Heart left ventricle (tissue), 16 donors: Measurements from ENCODE around the gene GRIPAP1. TPM values are rescaled to one million over a fixed set of nuclear protein-coding genes. Genes with fewer than 3 reads are reported as not detected.
A peak's percentile ranks its signal among the peaks of the same experiment; 100 is the strongest.

Source experiments
- ATAC-seq, 4 donors: fragments of 200-7000 bp; cut with Tn5 transposase; one replicate each; pipeline ENCODE4 v1.9.1; 2020 to 2022; ENCODE audit warnings: moderate library complexity in 4 of 4, mild to moderate bottlenecking in 3 of 4, moderate number of reproducible peaks in 1 of 4
- DNase-seq, 5 donors: peaks; one replicate each; pipeline ENCODE4 v3.0.0-alpha.2; 2020
- H3K27ac ChIP-seq, 12 donors: fragments of 200-600 bp; sonication (generic) in 4 of 12; one replicate each; pipeline versions ENCODE4 v1.5.0 to v1.8.0; 2016 to 2022; ENCODE audit warnings: mild to moderate bottlenecking in 2 of 12
- H3K27me3 ChIP-seq, 9 donors: fragments of 200-600 bp; sonication (generic) in 2 of 9; one replicate each; pipeline versions ENCODE4 v1.5.1 to v1.8.0; 2016 to 2022; ENCODE audit warnings: mild to moderate bottlenecking in 3 of 9
- H3K36me3 ChIP-seq, 9 donors: fragments of 200-600 bp; sonication (generic) in 2 of 9; one replicate each; pipeline versions ENCODE4 v1.5.0 to v1.8.0; 2018 to 2022; ENCODE audit warnings: mild to moderate bottlenecking in 2 of 9
- H3K4me1 ChIP-seq, 12 donors: fragments of 200-600 bp; sonication (generic) in 4 of 12; one replicate each; pipeline versions ENCODE4 v1.5.0 to v1.8.0; 2016 to 2022; ENCODE audit warnings: mild to moderate bottlenecking in 3 of 12
- H3K4me3 ChIP-seq, 12 donors: fragments of 200-600 bp; sonication (generic) in 4 of 12; one replicate each; pipeline versions ENCODE4 v1.5.0 to v1.8.0; 2017 to 2022; ENCODE audit warnings: mild to moderate bottlenecking in 9 of 12, moderate library complexity in 4 of 12
- H3K9me3 ChIP-seq, 12 donors: fragments of 200-600 bp; sonication (generic) in 4 of 12; one replicate each; pipeline versions ENCODE4 v1.5.0 to v1.8.0; 2016 to 2022; ENCODE audit warnings: mild to moderate bottlenecking in 1 of 12
- CTCF ChIP-seq, 12 donors: fragments of 200-600 bp; sonication (generic) in 4 of 12; IDR thresholded peaks; one replicate each; pipeline versions ENCODE4 v1.5.0 to v1.8.0; 2018 to 2022; ENCODE audit warnings: antibody characterized with exemption in 12 of 12, mild to moderate bottlenecking in 5 of 12
- POLR2A ChIP-seq, 2 donors: fragments of 450-650 bp; IDR thresholded peaks; one replicate each; pipeline ENCODE4 v1.6.1; 2017; ENCODE audit warnings: antibody characterized with exemption in 2 of 2, mild to moderate bottlenecking in 2 of 2, moderate library complexity in 2 of 2
- WGBS, 4 donors: extraction: QIAGEN DNeasy Blood & Tissue Kit in 2 of 4; methylation state at CpG; one replicate each; pipeline versions ENCODE4 v1.1.5 to v1.1.7; 2013 to 2018; 5-methylcytosine and 5-hydroxymethylcytosine counted together
- intact Hi-C, 10 donors: fragments of 100-400 bp; cut with DNase I; formaldehyde crosslinking; loops; one replicate each; pipeline versions ENCODE4 v1.11.1 to v1.14.2; 2022
- polyA plus RNA-seq, 2 donors: library from polyadenylated mRNA; stranded (reverse); fragments of 200-250 nt; gene quantifications; one replicate each; pipeline ENCODE4 v1.2.3, GENCODE V29; 2013
- total RNA-seq, 9 donors: library from RNA; depleted of rRNA in 2 of 9; stranded (reverse); fragments of >200 nt in 2 of 9; fragmentation: NEBNext Ultra II Directional in 3 of 9; extraction: Animal tissue kit (Norgen Biotek cat#: 25700) in 3 of 9; gene quantifications; one replicate each; pipeline versions ENCODE4 v1.1.0 to v1.2.4, GENCODE V29; 2016 to 2023
- donor health status: ischemic (EF 13 %, LVEDD 7.1; RV severe dilation, severe dysfunction).
- donor health status: healthy with polysubstance abuse.
- donor health status: DM: no; HTN: yes; CAD: no.
- donor health status: DM: no; HTN: no; CAD: no.
- donor health status: ischemic (EF 25% LVEDD 6.9; RV normal size, moderate dysfunction).
- donor health status: ischemic (EF 25% LVEDD 5.7; RV mildly dilated, moderate dysfunction).
- donor health status: healthy.
- donor health status: DM: yes; HTN: yes; CAD: no.
- donor health status: ischemic (EF 35%, LVEDD 5.7; RV mildly dilated, moderate dysfunction).
- donor health status: nonischemic (EF 11% LVEDD 7.7; RV severe dilation, severe dysfunction).
- donor health status: DM: yes; HTN: yes; CAD: no.
- donor health status: PGD.
- donor health status: ischemic (EF 29% LVEDD 5.4; RV normal size, mild dysfunction).
- donor health status: nonischemic (EF 23%, LVEDD 6.1; RV moderate dilation, normal function).

GRIPAP1 gene
- total and polyA plus RNA-seq, 11 donors, result 11.4 to 41.6 (median 19.4) TPM

- intact Hi-C loops, result loop anchor here in 1 of 10 donors (10.0 kb wide), 1 partner anchor 60 kb away; no protein-coding TSS in a partner anchor
- H3K27ac ChIP-seq, result no peak overlapping the region
- TF ChIP-seq CTCF (IDR thresholded peaks at IDR 0.05), result no peak
- TF ChIP-seq POLR2A (IDR thresholded peaks at IDR 0.05), result no peak
- WGBS, 4 donors, result 86 to 93% (median 89%) methylated on average over 7 of the region's 7 CpGs
- peaks cover 0 to 9% (median 0%) of the 10 kb centered on the region in 12 donors for H3K4me1 ChIP-seq
- no peaks in the 10 kb centered on the region for H3K9me3 ChIP-seq
- H3K36me3 ChIP-seq, result peaks cover 0 to 49% (median 23%) of the 10 kb centered on the region in 9 donors
- ATAC-seq (no peak), DNase-seq (no peak)
- H3K27me3 ChIP-seq, result peaks cover 0 to 7% (median 0%) of the 10 kb centered on the region in 9 donors
- no peak overlapping the region for H3K4me3 ChIP-seq
Observed at GRCh38 chrX:48975041-48975440, 27.0 kb downstream of the GRIPAP1 start.

GRCh38 chrX:48974574-48974973, 27.5 kb downstream of the GRIPAP1 start:
- H3K4me1 ChIP-seq, result peaks cover 0 to 9% (median 0%) of the 10 kb centered on the region in 12 donors
- H3K9me3 ChIP-seq, result no peaks in the 10 kb centered on the region
- DNase-seq (no peak), ATAC-seq (no peak)
- H3K27ac ChIP-seq, result no peak overlapping the region
- 73 to 96% (median 84%) methylated on average over 2 of the region's 2 CpGs for WGBS, 4 donors
- TF ChIP-seq POLR2A (IDR thresholded peaks at IDR 0.05) (no peak), CTCF (IDR thresholded peaks at IDR 0.05) (no peak)
- intact Hi-C loops, result loop anchor here in 1 of 10 donors (10.0 kb wide), 1 partner anchor 60 kb away; no protein-coding TSS in a partner anchor
- H3K27me3 ChIP-seq, result peaks cover 0 to 7% (median 0%) of the 10 kb centered on the region in 9 donors
- H3K4me3 ChIP-seq, result no peak overlapping the region
- H3K36me3 ChIP-seq, result peaks cover 0 to 45% (median 23%) of the 10 kb centered on the region in 9 donors

GRCh38 chrX:48974033-48974432, 28.0 kb downstream of the GRIPAP1 start:
- intact Hi-C loops, result loop anchor here in 1 of 10 donors (10.0 kb wide), 1 partner anchor 61 kb away; no protein-coding TSS in a partner anchor
- H3K9me3 ChIP-seq, result no peaks in the 10 kb centered on the region
- WGBS, 4 donors, result 63 to 93% (median 82%) methylated on average over 3 of the region's 3 CpGs
- H3K36me3 ChIP-seq, result peaks cover 0 to 45% (median 23%) of the 10 kb centered on the region in 9 donors
- peaks cover 0 to 7% (median 0%) of the 10 kb centered on the region in 9 donors for H3K27me3 ChIP-seq
- no peak overlapping the region for H3K4me3 ChIP-seq
- DNase-seq (no peak), ATAC-seq (no peak)
- peaks cover 0 to 9% (median 0%) of the 10 kb centered on the region in 12 donors for H3K4me1 ChIP-seq
- TF ChIP-seq POLR2A (IDR thresholded peaks at IDR 0.05), result no peak
- no peak for TF ChIP-seq CTCF (IDR thresholded peaks at IDR 0.05)
- no peak overlapping the region for H3K27ac ChIP-seq

- WGBS, 4 donors, result 18 to 49% (median 32%) methylated on average over 12 to 13 of the region's 13 CpGs
- DNase-seq, result peak in 1 of 5 donors; percentile 24
- H3K36me3 ChIP-seq, result peaks cover 0 to 33% (median 14%) of the 10 kb centered on the region in 9 donors
- H3K4me3 ChIP-seq, result peak overlapping the region in 10 of 12 donors; percentile 25 to 50 (median 37)
- intact Hi-C loops, result loop anchor here in 1 of 10 donors (10.0 kb wide), 1 partner anchor 62 kb away; no protein-coding TSS in a partner anchor
- H3K27me3 ChIP-seq, result peaks cover 0 to 7% (median 0%) of the 10 kb centered on the region in 9 donors
- H3K9me3 ChIP-seq, result no peaks in the 10 kb centered on the region
- peak in 11 of 12 donors; percentile 26 to 61 (median 42) for TF ChIP-seq CTCF (IDR thresholded peaks at IDR 0.05)
- TF ChIP-seq POLR2A (IDR thresholded peaks at IDR 0.05), result no peak
- H3K27ac ChIP-seq, result peak overlapping the region in 6 of 12 donors; percentile 28 to 63 (median 50)
- H3K4me1 ChIP-seq, result peaks cover 0 to 9% (median 0%) of the 10 kb centered on the region in 12 donors
- peak; percentile 17 to 54 (median 46) for ATAC-seq
Observed at GRCh38 chrX:48972220-48973164, 29.6 kb downstream of the GRIPAP1 start.
